ENCODE results near the gene CNTNAP5. TPM values are rescaled to one million over a fixed set of nuclear protein-coding genes. Genes with fewer than 3 reads are reported as not detected.

Gene CNTNAP5
- total RNA-seq, 4 donors from 2014 or later: not detected

DNA sequence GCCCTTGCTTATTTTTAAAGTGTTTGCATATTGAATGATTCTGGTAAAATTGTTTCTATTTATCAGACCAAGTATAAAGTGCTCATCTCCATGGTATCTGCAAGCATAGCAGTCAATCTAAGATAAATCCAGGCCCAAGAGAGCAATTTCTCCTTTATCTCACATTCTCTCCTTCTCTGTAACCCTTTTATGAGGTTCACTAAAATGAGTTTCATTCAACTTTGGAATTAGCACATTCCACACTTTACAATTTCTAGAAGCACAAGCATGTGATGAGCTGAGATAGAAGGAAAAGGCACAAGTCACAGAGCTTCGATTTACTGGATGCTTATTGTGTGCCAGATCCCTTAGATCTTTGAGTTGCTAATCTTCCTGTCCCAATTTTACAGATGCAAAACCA is 97.3 kb downstream of the CNTNAP5 start:
- Histone ChIP-seq H3K27ac (no peak overlapping the region), H3K27me3 (no peaks in the 10 kb centered on the region), H3K9me3 (no peaks in the 10 kb centered on the region), H3K4me3 (no peak overlapping the region), H3K4me1 (no peaks in the 10 kb centered on the region), H3K36me3 (no peaks in the 10 kb centered on the region)
- DNase-seq (ENCODE audit: low spot score in 2 of 2): no peak
- WGBS: 83% methylated on average over 1 of the region's 1 CpG
- TF ChIP-seq, protein P1, sequence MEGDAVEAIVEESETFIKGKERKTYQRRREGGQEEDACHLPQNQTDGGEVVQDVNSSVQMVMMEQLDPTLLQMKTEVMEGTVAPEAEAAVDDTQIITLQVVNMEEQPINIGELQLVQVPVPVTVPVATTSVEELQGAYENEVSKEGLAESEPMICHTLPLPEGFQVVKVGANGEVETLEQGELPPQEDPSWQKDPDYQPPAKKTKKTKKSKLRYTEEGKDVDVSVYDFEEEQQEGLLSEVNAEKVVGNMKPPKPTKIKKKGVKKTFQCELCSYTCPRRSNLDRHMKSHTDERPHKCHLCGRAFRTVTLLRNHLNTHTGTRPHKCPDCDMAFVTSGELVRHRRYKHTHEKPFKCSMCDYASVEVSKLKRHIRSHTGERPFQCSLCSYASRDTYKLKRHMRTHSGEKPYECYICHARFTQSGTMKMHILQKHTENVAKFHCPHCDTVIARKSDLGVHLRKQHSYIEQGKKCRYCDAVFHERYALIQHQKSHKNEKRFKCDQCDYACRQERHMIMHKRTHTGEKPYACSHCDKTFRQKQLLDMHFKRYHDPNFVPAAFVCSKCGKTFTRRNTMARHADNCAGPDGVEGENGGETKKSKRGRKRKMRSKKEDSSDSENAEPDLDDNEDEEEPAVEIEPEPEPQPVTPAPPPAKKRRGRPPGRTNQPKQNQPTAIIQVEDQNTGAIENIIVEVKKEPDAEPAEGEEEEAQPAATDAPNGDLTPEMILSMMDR (IDR thresholded peaks at IDR 0.05): no peak
- no peak for TF ChIP-seq POLR2A (IDR thresholded peaks at IDR 0.05)
- no peak for TF ChIP-seq POLR2AphosphoS5 (IDR thresholded peaks at IDR 0.05)
- no peak for TF ChIP-seq EP300 (IDR thresholded peaks at IDR 0.05)

DNA sequence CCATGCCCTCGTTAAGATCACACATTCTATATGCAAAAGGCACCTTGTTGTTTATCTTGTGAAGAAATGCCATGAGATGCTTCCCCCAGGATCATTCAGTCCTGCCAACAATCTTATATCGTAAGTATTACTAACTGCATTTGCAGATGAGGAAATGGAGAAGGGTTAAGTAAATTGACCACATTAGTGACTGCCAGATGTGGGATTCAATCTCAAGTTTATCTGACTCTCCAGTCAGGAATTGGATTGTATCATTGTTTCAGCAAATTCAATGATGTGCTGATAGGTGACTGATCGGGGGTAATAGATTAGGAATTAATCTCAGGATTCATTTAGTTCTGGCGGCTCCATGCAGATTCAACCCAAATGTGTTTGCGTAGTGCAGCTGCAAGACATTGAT is 106.2 kb downstream of the CNTNAP5 start:
- no peak for DNase-seq (ENCODE audit: low spot score in 2 of 2)
- no peaks in the 10 kb centered on the region for H3K9me3 ChIP-seq
- H3K27ac ChIP-seq: no peak overlapping the region
- no peaks in the 10 kb centered on the region for H3K27me3 ChIP-seq
- H3K36me3 ChIP-seq: no peaks in the 10 kb centered on the region
- WGBS: 78% methylated on average over 5 of the region's 5 CpGs
- no peak overlapping the region for H3K4me3 ChIP-seq
- no peaks in the 10 kb centered on the region for H3K4me1 ChIP-seq
- no peak for TF ChIP-seq POLR2A (IDR thresholded peaks at IDR 0.05)
- TF ChIP-seq EP300 (IDR thresholded peaks at IDR 0.05): no peak

DNA sequence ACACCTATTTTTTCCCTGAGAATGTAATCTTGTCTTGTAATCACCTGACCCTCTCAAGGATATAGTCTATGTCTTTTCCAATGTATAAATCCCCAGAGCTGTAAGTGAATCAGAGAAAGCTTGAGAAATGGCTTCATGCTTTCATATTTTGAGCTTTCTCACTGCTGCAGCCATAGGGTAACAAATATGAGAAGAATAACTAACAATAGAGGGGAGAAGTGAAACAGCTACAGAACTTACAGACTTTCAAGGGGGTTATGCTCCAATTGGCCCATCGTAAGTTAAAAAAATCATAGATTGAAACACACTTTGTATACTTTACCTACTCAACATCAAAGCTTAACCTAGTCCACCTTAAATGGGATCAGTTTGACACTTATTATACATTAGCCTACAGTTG is 111.0 kb downstream of the CNTNAP5 start:
- Histone ChIP-seq H3K27me3 (no peaks in the 10 kb centered on the region), H3K4me1 (no peaks in the 10 kb centered on the region), H3K4me3 (no peak overlapping the region), H3K9me3 (no peaks in the 10 kb centered on the region), H3K36me3 (no peaks in the 10 kb centered on the region), H3K27ac (no peak overlapping the region)
- 89% methylated on average over 1 of the region's 1 CpG for WGBS
- TF ChIP-seq EP300 (IDR thresholded peaks at IDR 0.05) (no peak), POLR2AphosphoS5 (IDR thresholded peaks at IDR 0.05) (no peak), POLR2A (IDR thresholded peaks at IDR 0.05) (no peak)
- TF ChIP-seq, protein P1 (IDR thresholded peaks at IDR 0.05): no peak
- DNase-seq (ENCODE audit: low spot score in 2 of 2): no peak

DNA sequence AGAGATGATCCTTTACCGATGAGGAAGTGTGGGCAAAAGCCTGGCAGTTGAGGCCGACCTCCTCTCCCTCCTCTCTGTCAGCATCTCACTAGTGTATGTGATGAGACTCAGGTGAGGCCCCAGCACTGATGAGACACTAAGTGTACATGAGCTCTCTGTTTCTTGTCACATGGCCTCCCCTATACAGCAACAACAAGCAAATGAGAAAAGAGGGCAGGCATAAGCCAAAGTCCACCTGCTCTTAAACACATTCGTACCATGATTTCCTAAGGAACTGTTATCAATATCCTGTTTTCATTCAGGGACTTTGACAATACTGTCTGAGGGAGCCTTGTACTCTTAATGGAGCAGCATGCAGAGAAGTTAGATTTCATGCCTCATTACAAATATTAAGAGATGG is 113.0 kb downstream of the CNTNAP5 start:
- DNase-seq (ENCODE audit: low spot score in 2 of 2): no peak
- Histone ChIP-seq H3K4me3 (no peak overlapping the region), H3K4me1 (no peaks in the 10 kb centered on the region), H3K27ac (no peak overlapping the region), H3K9me3 (no peaks in the 10 kb centered on the region), H3K27me3 (no peaks in the 10 kb centered on the region), H3K36me3 (no peaks in the 10 kb centered on the region)
- WGBS: 92% methylated on average over 3 of the region's 3 CpGs
- TF ChIP-seq, protein P1 (IDR thresholded peaks at IDR 0.05): no peak
- TF ChIP-seq EP300 (IDR thresholded peaks at IDR 0.05) (no peak), POLR2AphosphoS5 (IDR thresholded peaks at IDR 0.05) (no peak), POLR2A (IDR thresholded peaks at IDR 0.05) (no peak)

DNA sequence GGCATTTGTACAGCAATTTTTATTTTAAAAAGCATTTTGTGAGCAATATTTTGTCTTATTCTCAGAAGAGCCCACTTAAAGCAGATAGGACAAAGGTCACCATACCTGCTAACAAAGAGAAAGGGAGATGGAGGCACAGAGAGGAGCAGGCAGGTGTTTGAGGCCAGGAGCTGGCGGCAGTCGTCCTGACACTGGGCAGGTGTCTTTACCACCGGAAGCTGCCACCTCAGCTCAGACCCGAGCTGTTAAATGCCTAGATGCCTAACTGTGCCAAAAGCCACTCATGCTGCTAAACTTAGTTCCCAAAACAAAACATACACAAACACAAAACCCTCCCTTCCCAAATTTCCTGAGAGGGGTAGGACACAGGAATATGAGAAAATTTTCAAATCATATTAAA is 120.9 kb downstream of the CNTNAP5 start:
- Histone ChIP-seq H3K27me3 (no peaks in the 10 kb centered on the region), H3K27ac (no peak overlapping the region), H3K36me3 (no peaks in the 10 kb centered on the region), H3K4me3 (no peak overlapping the region), H3K9me3 (no peaks in the 10 kb centered on the region), H3K4me1 (no peaks in the 10 kb centered on the region)
- DNase-seq (ENCODE audit: low spot score in 2 of 2): no peak
- 71% methylated on average over 4 of the region's 4 CpGs for WGBS
- TF ChIP-seq, protein P1 (IDR thresholded peaks at IDR 0.05): no peak
- no peak for TF ChIP-seq POLR2A (IDR thresholded peaks at IDR 0.05)
- no peak for TF ChIP-seq POLR2AphosphoS5 (IDR thresholded peaks at IDR 0.05)
- no peak for TF ChIP-seq EP300 (IDR thresholded peaks at IDR 0.05)

DNA sequence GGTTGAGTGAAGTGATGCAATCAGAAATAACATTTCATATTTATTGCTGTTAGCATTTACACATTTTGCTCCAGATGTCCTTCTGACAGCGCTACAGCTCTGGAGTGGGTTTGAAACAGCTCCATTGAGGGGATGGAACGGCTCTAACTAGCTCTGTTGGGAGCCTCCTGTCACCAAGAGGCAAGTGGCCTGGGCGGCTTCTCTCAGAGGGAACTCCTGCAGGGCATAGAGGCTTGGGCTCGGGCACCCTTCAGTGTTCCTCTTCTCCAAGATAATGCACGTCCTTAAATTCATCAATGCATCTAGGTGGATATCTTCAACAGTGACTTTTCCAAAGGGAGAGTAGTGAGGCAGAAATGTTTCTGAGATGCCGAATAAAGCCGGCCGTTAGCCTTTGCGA is 122.5 kb downstream of the CNTNAP5 start:
- Histone ChIP-seq H3K27ac (no peak overlapping the region), H3K27me3 (no peaks in the 10 kb centered on the region), H3K4me1 (no peaks in the 10 kb centered on the region), H3K9me3 (no peaks in the 10 kb centered on the region), H3K4me3 (no peak overlapping the region), H3K36me3 (no peaks in the 10 kb centered on the region)
- TF ChIP-seq, protein P1 (IDR thresholded peaks at IDR 0.05): no peak
- no peak for TF ChIP-seq EP300 (IDR thresholded peaks at IDR 0.05)
- no peak for TF ChIP-seq POLR2AphosphoS5 (IDR thresholded peaks at IDR 0.05)
- TF ChIP-seq POLR2A (IDR thresholded peaks at IDR 0.05): no peak
- DNase-seq (ENCODE audit: low spot score in 2 of 2): no peak
- 75% methylated on average over 9 of the region's 9 CpGs for WGBS
